Ascending aorta (tissue), 2 donors: Measurements from ENCODE around the gene IFRD1. TPM values are rescaled to one million over a fixed set of nuclear protein-coding genes. Genes with fewer than 3 reads are reported as not detected.

Source experiments
- DNase-seq, 2 donors: peaks; one replicate each; pipeline ENCODE4 v3.0.0-alpha.2; 2019; ENCODE audit warnings: low spot score in 2 of 2
- H3K27ac ChIP-seq, 2 donors: fragments of 200-600 bp; sonication (generic); one replicate each; pipeline ENCODE4 v1.5.1; 2016 to 2017; ENCODE audit warnings: mild to moderate bottlenecking in 1 of 2
- H3K27me3 ChIP-seq: fragments of 200-600 bp; sonication (generic); one replicate; pipeline ENCODE4 v1.5.1; 2017
- H3K36me3 ChIP-seq, 2 donors: fragments of 200-600 bp; sonication (generic); one replicate each; pipeline ENCODE4 v1.5.1; 2016
- H3K4me1 ChIP-seq, 2 donors: fragments of 200-600 bp; sonication (generic); one replicate each; pipeline ENCODE4 v1.5.1; 2016 to 2017; ENCODE audit warnings: mild to moderate bottlenecking in 1 of 2
- H3K4me3 ChIP-seq, 2 donors: fragments of 200-600 bp; sonication (generic); one replicate each; pipeline ENCODE4 v1.5.1; 2016 to 2017; ENCODE audit warnings: mild to moderate bottlenecking in 1 of 2
- H3K9me3 ChIP-seq, 2 donors: fragments of 200-600 bp; sonication (generic); one replicate each; pipeline ENCODE4 v1.5.1; 2016
- CTCF ChIP-seq, 3 experiments: fragments of 200-600 bp in 2 of 3; fragments of 450-650 bp in 1 of 3; sonication (generic) in 2 of 3; IDR thresholded peaks; one replicate each; pipeline ENCODE4 v1.5.1; 2016 to 2019; ENCODE audit warnings: antibody characterized with exemption in 3 of 3, mild to moderate bottlenecking in 1 of 3, moderate library complexity in 1 of 3
- intact Hi-C: fragments of 100-400 bp; cut with DNase I; formaldehyde crosslinking; loops from one replicate; pipeline ENCODE4 v1.15.1; 2023
- total RNA-seq: library from RNA; depleted of rRNA; stranded (reverse); fragments of >200 nt; gene quantifications from one replicate; pipeline ENCODE4 v1.1.0, GENCODE V29; 2016

Gene IFRD1
- total RNA-seq, 1 donor from 2014 or later = 35.1 TPM

- H3K4me1 ChIP-seq = peaks cover 4 to 35% of the 10 kb centered on the region in 2 donors
- no peaks in the 10 kb centered on the region for H3K27me3 ChIP-seq
- H3K4me3 ChIP-seq = no peak overlapping the region
- peaks cover 0 to 1% of the 10 kb centered on the region in 2 donors for H3K36me3 ChIP-seq
- H3K9me3 ChIP-seq = no peaks in the 10 kb centered on the region
- H3K27ac ChIP-seq = peak overlapping the region; percentile 81
- no peak for TF ChIP-seq CTCF (IDR thresholded peaks at IDR 0.05)
- peak; percentile 77 to 94 for DNase-seq
- intact Hi-C loops = loop anchor here (1.0 to 10.0 kb wide), 3 partner anchors 32 to 917 kb away; partner anchors contain the start of genes DOCK4, IFRD1, IMMP2L and ZNF277
Measured at GRCh38 chr7:112481833-112482670, 31.8 kb downstream of the IFRD1 start.

GRCh38 chr7:112484671-112485167, 34.5 kb downstream of the IFRD1 start:
- peak in 1 of 2 donors; percentile 82 for DNase-seq
- H3K36me3 ChIP-seq = peaks cover 0 to under 1% of the 10 kb centered on the region in 2 donors
- H3K4me3 ChIP-seq = peak overlapping the region in 1 of 2 donors; percentile 6
- H3K9me3 ChIP-seq = no peaks in the 10 kb centered on the region
- intact Hi-C loops = loop anchor here (5.0 to 10.0 kb wide), 2 partner anchors 277 to 920 kb away; partner anchors contain the start of genes DOCK4, IMMP2L and ZNF277
- H3K4me1 ChIP-seq = peaks cover 4 to 35% of the 10 kb centered on the region in 2 donors
- H3K27me3 ChIP-seq = no peaks in the 10 kb centered on the region
- TF ChIP-seq CTCF (IDR thresholded peaks at IDR 0.05) = no peak
- H3K27ac ChIP-seq = peak overlapping the region; percentile 81

DNA sequence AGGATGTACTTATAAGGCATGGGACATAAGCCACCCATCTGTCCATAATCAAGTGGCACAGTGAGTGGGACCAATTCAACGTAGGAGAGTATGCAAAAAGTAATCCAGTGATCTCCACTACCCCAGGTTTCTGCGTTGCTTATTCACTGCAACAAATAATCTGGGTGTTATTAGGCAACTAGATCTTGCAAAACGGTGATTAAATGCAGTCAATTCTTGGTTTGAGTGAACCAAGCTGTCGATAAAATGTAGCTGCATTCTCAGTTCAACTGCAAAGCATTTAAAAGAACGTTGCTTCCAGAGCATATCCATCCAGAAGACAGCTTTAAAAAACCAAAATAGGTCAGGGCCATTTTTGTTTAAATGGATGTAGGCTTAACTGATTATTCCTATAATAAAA, 35.5 kb downstream of the IFRD1 start:
- peaks cover 4 to 35% of the 10 kb centered on the region in 2 donors for H3K4me1 ChIP-seq
- no peak overlapping the region for H3K27ac ChIP-seq
- H3K9me3 ChIP-seq = no peaks in the 10 kb centered on the region
- intact Hi-C loops = loop anchor here (10.0 kb wide), 1 partner anchor 921 kb away; the partner anchor contains the start of gene IMMP2L
- no peaks in the 10 kb centered on the region for H3K27me3 ChIP-seq
- peaks cover 0 to 4% of the 10 kb centered on the region in 2 donors for H3K36me3 ChIP-seq
- TF ChIP-seq CTCF (IDR thresholded peaks at IDR 0.05) = no peak
- no peak overlapping the region for H3K4me3 ChIP-seq
- DNase-seq = no peak

- H3K36me3 ChIP-seq = peaks cover 0 to 4% of the 10 kb centered on the region in 2 donors
- H3K27me3 ChIP-seq = no peaks in the 10 kb centered on the region
- no peak for DNase-seq
- no peak overlapping the region for H3K27ac ChIP-seq
- intact Hi-C loops = loop anchor here (10.0 kb wide), 1 partner anchor 923 kb away; the partner anchor contains the start of gene IMMP2L
- peaks cover 4 to 24% of the 10 kb centered on the region in 2 donors for H3K4me1 ChIP-seq
- no peaks in the 10 kb centered on the region for H3K9me3 ChIP-seq
- no peak overlapping the region for H3K4me3 ChIP-seq
- TF ChIP-seq CTCF (IDR thresholded peaks at IDR 0.05) = no peak
Measured at GRCh38 chr7:112487457-112488263, 37.4 kb downstream of the IFRD1 start.

DNA sequence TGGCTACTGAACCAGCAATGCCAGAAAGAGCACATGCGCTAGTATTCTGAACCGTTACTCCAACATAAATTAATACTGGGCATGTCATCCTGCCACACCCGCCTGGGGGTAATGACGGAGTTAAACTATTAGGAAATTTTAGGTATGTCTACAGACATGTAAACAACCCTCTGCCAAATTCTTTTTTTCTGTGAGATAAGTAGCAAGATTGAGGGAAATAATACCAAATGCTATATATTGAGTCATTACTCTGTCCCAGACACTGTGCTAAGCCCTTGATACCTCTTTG, 37.9 kb downstream of the IFRD1 start:
- H3K9me3 ChIP-seq = no peaks in the 10 kb centered on the region
- H3K4me3 ChIP-seq = no peak overlapping the region
- no peak overlapping the region for H3K27ac ChIP-seq
- no peak for TF ChIP-seq CTCF (IDR thresholded peaks at IDR 0.05)
- H3K36me3 ChIP-seq = peaks cover 0 to 4% of the 10 kb centered on the region in 2 donors
- intact Hi-C loops = loop anchor here (10.0 kb wide), 1 partner anchor 923 kb away; the partner anchor contains the start of gene IMMP2L
- H3K27me3 ChIP-seq = no peaks in the 10 kb centered on the region
- no peak for DNase-seq
- H3K4me1 ChIP-seq = peaks cover 4 to 18% of the 10 kb centered on the region in 2 donors
